Esophagus muscularis mucosa (tissue), 3 donors: ENCODE results near the gene FBXW8.

Source experiments
- CTCF ChIP-seq, 3 experiments: fragments of 200-600 bp in 2 of 3; fragments of 450-650 bp in 1 of 3; sonication (generic) in 2 of 3; IDR thresholded peaks; one replicate each; pipeline ENCODE4 v1.5.1; 2017 to 2019; ENCODE audit warnings: antibody characterized with exemption in 3 of 3, mild to moderate bottlenecking in 2 of 3, moderate library complexity in 1 of 3
- EP300 ChIP-seq: sonication (generic); formaldehyde crosslinking; IDR thresholded peaks from one replicate; pipeline ENCODE4 v1.6.1; 2017; ENCODE audit warnings: antibody characterized with exemption

- TF ChIP-seq CTCF (IDR thresholded peaks at IDR 0.05) (no peak), EP300 (no peak)
Measured at GRCh38 chr12:117007577-117007976, 96.8 kb downstream of the FBXW8 start.
